ENCODE measurements around the gene KLK5. TPM values are rescaled to one million over a fixed set of nuclear protein-coding genes. Genes with fewer than 3 reads are reported as not detected.
"Not testable (repeated sequence)": the region's sequence is repeated elsewhere in the genome, so short reads cannot be mapped to it uniquely, and the experiment has no call there.

Gene KLK5
- total RNA-seq, 1 donor from 2014 or later = 21.0 TPM

- peak; percentile 76 for DNase-seq
Measured at GRCh38 chr19:50921426-50922316, 31.2 kb downstream of the KLK5 start.

GRCh38 chr19:50916069-50916468, 36.8 kb downstream of the KLK5 start:
- DNase-seq = no peak

DNA sequence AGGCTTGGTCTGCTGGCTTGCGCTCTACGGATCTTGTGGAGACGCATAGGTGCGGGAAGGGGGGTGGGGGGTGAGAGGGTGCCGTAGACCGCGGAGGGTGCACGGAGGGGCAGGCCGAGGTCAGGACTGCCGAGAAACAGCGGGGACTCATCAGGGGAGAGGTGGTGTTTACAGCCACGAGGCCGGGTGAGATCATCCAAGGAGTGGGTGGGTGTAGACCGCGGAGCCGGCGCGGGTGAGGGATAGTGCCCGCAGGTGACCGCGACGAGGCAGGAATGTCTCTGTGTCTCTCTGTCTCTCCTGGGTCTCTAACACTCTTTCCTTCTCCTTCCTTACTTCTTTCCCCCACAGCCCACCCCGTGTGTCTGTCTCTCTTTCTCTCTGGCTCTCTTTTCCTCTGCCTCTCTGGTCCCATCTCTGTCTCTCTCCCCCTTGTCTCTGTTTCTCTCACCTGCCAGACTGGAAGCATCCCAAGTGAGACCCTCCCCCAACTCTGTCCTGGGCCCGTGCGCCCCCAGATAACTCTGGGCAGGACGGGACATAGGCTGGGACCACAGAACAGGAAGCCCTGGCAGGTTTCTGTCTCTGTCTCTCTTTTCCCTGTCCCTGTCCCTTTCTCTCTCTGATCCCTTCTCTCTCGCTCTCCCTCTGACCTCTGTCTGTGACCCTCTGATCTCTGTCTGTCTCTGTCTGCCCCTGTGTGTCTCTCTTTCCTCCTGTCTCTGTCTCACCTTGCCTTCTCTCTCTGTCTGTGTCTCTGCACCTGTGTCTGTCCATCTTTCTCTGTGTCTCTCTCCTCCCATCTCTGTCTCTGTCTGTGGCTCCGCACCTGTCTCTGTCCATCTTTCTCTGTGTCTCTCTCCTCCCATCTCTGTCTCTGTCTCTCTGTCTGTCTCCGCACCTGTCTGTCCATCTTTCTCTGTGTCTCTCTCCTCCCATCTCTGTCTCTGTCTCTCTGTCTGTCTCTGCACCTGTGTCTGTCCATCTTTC, 39.8 kb downstream of the KLK5 start:
- DNase-seq = no peak

DNA sequence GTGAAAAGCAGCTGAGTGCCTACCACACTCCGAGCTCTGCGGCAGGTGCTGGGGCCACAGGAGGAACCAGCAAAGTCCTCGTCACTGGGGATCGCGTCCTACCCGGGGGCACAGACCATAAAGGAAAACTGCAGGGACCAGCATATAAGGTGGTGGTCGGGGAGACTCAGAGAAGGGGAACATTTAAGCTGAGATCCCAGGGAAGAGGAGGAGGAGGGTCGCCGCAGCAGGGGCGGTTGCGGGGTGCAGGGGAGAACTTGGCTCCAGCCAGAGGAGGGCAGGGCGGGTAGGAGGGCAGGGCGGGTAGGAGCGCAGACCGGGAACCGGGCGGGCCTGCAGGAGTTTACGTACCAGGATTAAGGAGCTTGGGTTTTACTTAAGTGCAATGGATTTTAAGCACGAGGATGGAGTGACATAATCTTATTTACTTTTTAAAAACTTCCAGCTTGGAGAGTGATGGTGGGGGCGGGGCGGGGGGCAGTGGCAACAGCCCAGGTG, 40.7 kb downstream of the KLK5 start:
- DNase-seq = no peak

GRCh38 chr19:50911206-50912101, 41.4 kb downstream of the KLK5 start, which contains the start of gene KLK4:
Gene KLK4, minus strand, starts transcription at chr19:50911395. Its CDS starts 657 bp downstream, at chr19:50910738.
- no peak for DNase-seq

GRCh38 chr19:50910722-50911121, 42.1 kb downstream of the KLK5 start:
- DNase-seq = no peak

GRCh38 chr19:50909240-50910070, 43.4 kb downstream of the KLK5 start:
- no peak for DNase-seq

- no peak for DNase-seq
Measured at GRCh38 chr19:50908336-50908735, 44.5 kb downstream of the KLK5 start.

GRCh38 chr19:50906217-50906616, 46.6 kb downstream of the KLK5 start:
- DNase-seq = no peak

GRCh38 chr19:50902640-50903039, 50.2 kb downstream of the KLK5 start:
- no peak for DNase-seq

GRCh38 chr19:50899569-50899968, 53.3 kb downstream of the KLK5 start:
- no peak for DNase-seq

DNA sequence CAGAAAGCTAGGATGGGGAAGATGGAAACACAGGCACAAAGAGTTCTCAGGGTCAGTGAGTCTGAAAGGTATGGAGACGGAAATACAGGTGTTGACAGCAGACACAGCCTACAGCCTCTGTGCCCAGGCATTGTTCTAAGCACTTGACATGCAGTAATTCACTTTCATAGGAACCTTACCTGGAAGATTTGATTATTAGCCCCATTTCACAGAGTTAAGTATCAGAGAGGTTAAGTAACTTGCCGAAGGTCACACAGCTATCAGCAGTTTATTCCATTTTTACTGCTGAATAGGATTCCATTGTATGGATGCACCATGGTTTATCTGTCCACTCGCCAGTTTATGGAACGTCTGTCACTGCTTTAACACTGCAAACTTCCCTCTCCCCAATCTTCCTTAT, 54.8 kb downstream of the KLK5 start:
- no peak for DNase-seq

DNA sequence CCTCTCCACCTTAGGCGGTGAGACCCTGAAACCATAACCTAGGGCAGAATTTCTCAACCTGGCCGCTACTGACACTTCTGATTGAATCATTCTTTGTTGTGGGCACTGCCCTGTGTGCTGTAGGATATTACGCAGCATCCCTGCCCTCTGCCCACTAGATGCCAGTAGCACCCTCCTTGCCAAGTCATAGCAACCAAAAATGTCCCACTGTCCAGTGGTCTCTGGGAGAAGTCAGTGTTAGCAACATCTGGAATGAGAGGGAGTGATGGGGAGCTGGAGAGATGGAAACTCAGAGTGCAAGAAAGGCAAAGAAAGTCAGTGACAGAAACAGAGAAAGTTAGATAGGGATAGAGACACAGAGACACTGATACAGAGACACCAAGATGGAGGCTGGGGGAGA, 55.2 kb downstream of the KLK5 start:
- DNase-seq = no peak

GRCh38 chr19:50897191-50897607, 55.6 kb downstream of the KLK5 start:
- no peak for DNase-seq

GRCh38 chr19:50896591-50897190, 56.1 kb downstream of the KLK5 start:
- DNase-seq = no peak

- not testable (repeated sequence) for DNase-seq
Measured at GRCh38 chr19:50896089-50896590, 56.7 kb downstream of the KLK5 start.

DNA sequence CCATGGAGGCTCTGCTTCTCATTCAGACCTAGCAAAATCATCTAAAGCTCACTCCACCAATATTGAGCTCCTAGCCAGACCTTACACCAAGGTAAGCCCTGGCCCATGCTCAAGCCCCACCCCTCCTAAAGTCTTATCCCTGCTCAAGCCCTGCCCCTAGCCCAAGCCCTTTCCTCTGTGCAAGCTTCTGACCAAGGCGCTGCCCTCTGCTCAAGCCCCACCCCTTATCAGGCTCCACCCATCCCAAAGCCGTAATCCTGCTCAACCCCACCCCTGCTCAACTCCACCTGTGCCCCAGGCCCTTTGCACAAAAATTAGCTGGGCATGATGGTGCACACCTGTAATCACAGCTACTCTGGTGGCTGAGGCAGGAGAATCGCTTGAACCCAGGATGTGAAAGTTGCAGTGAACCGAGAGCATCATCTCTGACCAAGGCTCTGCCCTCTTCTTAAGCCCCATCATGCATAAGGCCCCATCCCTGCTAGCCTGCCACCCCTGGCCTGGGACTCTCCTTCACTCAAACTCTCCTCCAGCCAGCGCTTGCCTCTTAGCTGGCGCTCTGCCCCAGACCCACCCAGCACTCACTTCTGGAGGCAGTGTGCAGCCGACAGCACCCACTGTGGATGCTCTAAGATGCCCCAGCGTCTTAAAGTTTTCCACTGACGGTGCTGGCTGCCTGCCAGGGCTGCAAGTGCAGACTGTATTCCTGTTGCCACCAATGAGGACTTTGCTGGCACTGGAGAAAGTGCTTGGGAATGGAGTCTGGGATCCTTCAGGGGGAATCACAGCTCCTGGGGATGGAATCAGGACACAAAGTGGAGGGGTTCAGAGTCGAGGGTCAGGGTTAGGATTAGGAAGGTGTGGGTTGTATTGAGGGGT, 58.1 kb downstream of the KLK5 start:
- no peak for DNase-seq
